ENCODE results near the gene TMEM178B.

The TMEM178B gene

GRCh38 chr7:141444961-141445360, 371.1 kb downstream of the TMEM178B start:
- DNase-seq = no peak

- DNase-seq = no peak
Observed at GRCh38 chr7:141451232-141451631, 377.4 kb downstream of the TMEM178B start.

GRCh38 chr7:141452911-141453310, 379.0 kb downstream of the TMEM178B start:
- no peak for DNase-seq

GRCh38 chr7:141454338-141454737, 380.5 kb downstream of the TMEM178B start:
- no peak for DNase-seq

GRCh38 chr7:141455723-141456122, 381.9 kb downstream of the TMEM178B start:
- DNase-seq = no peak

- DNase-seq = no peak
Observed at GRCh38 chr7:141456298-141456697, 382.4 kb downstream of the TMEM178B start.

- DNase-seq = no peak
Observed at GRCh38 chr7:141456711-141457110, 382.8 kb downstream of the TMEM178B start.

- DNase-seq = no peak
Observed at GRCh38 chr7:141460781-141461715, 387.2 kb downstream of the TMEM178B start.

GRCh38 chr7:141461924-141462323, 388.1 kb downstream of the TMEM178B start:
- no peak for DNase-seq

GRCh38 chr7:141462958-141463357, 389.1 kb downstream of the TMEM178B start:
- no peak for DNase-seq

- no peak for DNase-seq
Observed at GRCh38 chr7:141463986-141464385, 390.1 kb downstream of the TMEM178B start.

- no peak for DNase-seq
Observed at GRCh38 chr7:141464551-141464950, 390.7 kb downstream of the TMEM178B start.

- no peak for DNase-seq
Observed at GRCh38 chr7:141466151-141466904, 392.5 kb downstream of the TMEM178B start.

- DNase-seq = no peak
Observed at GRCh38 chr7:141468341-141468740, 394.5 kb downstream of the TMEM178B start.

GRCh38 chr7:141475679-141476078, 401.8 kb downstream of the TMEM178B start:
- DNase-seq = no peak

GRCh38 chr7:141477865-141478264, 404.0 kb downstream of the TMEM178B start:
- DNase-seq = no peak

GRCh38 chr7:141478845-141479244, 405.0 kb downstream of the TMEM178B start:
- DNase-seq = no peak

GRCh38 chr7:141480953-141481352, 407.1 kb downstream of the TMEM178B start:
- no peak for DNase-seq

- DNase-seq = no peak
Observed at GRCh38 chr7:141481971-141482370, 408.1 kb downstream of the TMEM178B start.

GRCh38 chr7:141483044-141483443, 409.2 kb downstream of the TMEM178B start:
- no peak for DNase-seq

GRCh38 chr7:141484907-141485306, 411.0 kb downstream of the TMEM178B start:
- no peak for DNase-seq

GRCh38 chr7:141486959-141487358, 413.1 kb downstream of the TMEM178B start:
- no peak for DNase-seq

GRCh38 chr7:141490474-141490873, 416.6 kb downstream of the TMEM178B start:
- DNase-seq = no peak

- no peak for DNase-seq
Observed at GRCh38 chr7:141495057-141495456, 421.2 kb downstream of the TMEM178B start.

All from activated CD8-positive, alpha-beta memory T cell treated with anti-CD3 and anti-CD28 coated beads for 24 hours (primary cell).